Inferior parietal cortex (tissue), 1 donor: Measurements from ENCODE around the gene DCAF4.
"Not testable (repeated sequence)": the region's sequence is repeated elsewhere in the genome, so short reads cannot be mapped to it uniquely, and the experiment has no call there.

Source experiments
- DNase-seq: peaks from one replicate; pipeline ENCODE4 v3.0.0-alpha.2; 2016; ENCODE audit errors: extremely low spot score

The DCAF4 gene

GRCh38 chr14:72970824-72971434 is 44.7 kb downstream of the DCAF4 start:
- no peak for DNase-seq

DNA sequence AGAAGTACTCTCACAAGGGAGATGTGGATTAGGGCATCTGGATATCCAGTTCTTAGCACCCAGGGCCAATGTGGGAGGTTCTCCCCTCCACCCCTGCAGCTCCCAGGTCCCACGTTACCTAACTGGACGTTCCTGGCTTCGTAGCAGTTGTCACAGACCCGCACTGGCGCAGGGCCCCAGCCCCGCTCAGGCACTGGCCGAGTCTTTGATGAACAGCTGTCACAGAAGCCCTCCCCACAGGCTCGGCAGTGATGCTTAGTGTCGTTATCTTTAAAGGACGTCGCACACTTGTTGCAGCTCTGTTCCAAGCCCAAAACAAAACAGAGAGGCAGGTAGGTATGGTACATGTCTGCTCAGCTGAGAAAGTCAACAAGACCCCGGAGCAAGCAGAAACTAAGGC is 48.4 kb downstream of the DCAF4 start:
- no peak for DNase-seq

- no peak for DNase-seq
These were observed 49.5 kb downstream of the DCAF4 start for GRCh38 chr14:72975770-72976169.

DNA sequence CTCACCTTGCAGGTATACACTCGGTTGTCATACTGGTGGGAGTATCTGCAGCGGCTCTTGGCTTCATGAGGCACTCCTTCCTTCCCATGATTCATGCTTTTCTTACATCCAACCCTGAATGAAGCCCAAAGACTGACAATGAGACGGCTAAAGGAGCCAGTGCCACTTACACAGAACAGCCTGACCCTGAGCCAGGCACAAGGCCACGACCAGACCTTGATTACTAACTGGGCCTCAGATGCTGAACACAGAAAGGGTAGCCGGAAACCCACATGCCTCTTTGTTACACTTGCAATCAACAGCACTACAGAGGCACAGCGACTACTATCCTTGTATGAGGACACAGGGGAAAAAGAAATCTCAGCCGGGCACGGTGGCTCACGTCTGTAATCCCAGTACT is 52.6 kb downstream of the DCAF4 start:
- DNase-seq = no peak

DNA sequence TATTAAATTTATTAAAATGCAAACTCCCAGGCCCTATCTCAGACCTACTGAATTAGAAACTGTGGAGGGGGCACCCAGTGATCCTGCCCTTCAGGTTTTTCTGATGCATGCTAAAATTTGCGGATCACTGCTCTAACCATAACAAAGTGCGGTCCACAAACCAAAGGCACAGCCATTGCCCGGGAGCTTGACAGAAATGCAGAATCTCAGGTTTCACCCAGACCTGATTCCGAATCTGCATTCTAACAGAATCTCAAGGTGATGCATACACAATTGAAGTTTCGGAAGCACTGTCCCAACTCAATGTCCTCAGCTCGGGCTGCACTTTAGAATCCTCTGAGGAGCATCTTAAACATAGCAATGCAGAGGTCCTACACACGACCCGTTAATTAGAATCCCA is 54.6 kb downstream of the DCAF4 start:
- no peak for DNase-seq

GRCh38 chr14:72982146-72982708 is 56.0 kb downstream of the DCAF4 start:
- DNase-seq = no peak

- no peak for DNase-seq
These were observed 60.0 kb downstream of the DCAF4 start for GRCh38 chr14:72986214-72986613.

GRCh38 chr14:72986857-72987256 is 60.6 kb downstream of the DCAF4 start:
- no peak for DNase-seq

GRCh38 chr14:72990171-72990570 is 63.9 kb downstream of the DCAF4 start:
- DNase-seq = no peak

DNA sequence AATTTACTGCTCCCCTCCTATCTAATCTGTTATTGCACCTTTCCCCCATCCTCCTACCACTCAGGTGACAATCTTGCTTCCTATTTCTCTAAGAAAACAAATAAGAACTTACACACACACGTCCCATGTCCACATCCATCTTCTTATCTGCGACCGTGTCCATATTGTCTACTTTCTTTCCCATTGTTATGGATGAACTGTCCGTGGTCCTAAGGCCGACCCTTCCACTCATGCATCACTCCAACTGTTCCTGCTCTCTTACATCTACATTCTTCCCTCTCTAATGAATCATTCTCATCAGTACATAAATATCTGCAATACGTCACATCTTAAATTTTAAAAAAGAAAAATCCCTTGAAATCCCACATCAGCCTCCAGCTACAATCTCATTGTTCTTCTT is 70.7 kb downstream of the DCAF4 start:
- DNase-seq = no peak

- DNase-seq = no peak
These were observed 72.1 kb downstream of the DCAF4 start for GRCh38 chr14:72998252-72998903.

DNA sequence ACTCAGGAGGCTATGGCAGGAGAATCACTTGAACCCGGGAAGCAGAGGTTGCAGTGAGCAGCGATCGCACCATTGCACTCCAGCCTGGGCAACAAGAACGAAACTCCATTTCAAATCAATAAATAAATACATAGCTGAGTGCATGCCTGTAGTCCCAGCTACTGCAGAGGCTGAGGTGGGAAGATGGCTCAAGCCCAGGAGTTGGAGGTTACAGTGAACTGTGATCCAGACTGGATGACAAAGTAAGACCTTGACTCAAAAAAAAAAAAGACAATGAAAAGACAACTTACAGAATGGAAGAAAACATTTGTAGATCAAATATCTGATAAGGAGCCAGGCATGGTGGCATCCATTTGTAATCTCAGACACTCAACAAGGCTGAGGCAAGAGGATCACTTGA is 73.1 kb downstream of the DCAF4 start:
- no peak for DNase-seq

- DNase-seq = no peak
These were observed 73.8 kb downstream of the DCAF4 start for GRCh38 chr14:73000073-73000472.

- DNase-seq = no peak
These were observed 77.4 kb downstream of the DCAF4 start for GRCh38 chr14:73003681-73004080.

- DNase-seq = not testable (repeated sequence)
These were observed 78.4 kb downstream of the DCAF4 start for GRCh38 chr14:73004641-73005040.

- DNase-seq = no peak
These were observed 81.6 kb downstream of the DCAF4 start for GRCh38 chr14:73007835-73008234.

GRCh38 chr14:73008501-73008900 is 82.2 kb downstream of the DCAF4 start:
- no peak for DNase-seq
